Testis (tissue), 2 donors: ENCODE results near the gene GNG5.

Experiments used
- POLR2A ChIP-seq: fragments of 450-650 bp; IDR thresholded peaks from one replicate; pipeline ENCODE4 v1.6.1; 2017; ENCODE audit warnings: antibody characterized with exemption, mild to moderate bottlenecking, moderate library complexity
- TF ChIP-seq, protein P1 (sequence below), 3 experiments: fragments of 450-650 bp in 2 of 3; fragments of 200-600 bp in 1 of 3; sonication (generic) in 1 of 3; IDR thresholded peaks; one replicate each; pipeline ENCODE4 v1.5.1; 2016 to 2019; ENCODE audit warnings: antibody characterized with exemption in 3 of 3, mild to moderate bottlenecking in 2 of 3, moderate library complexity in 1 of 3

- TF ChIP-seq POLR2A: no peak
- TF ChIP-seq, protein P1, sequence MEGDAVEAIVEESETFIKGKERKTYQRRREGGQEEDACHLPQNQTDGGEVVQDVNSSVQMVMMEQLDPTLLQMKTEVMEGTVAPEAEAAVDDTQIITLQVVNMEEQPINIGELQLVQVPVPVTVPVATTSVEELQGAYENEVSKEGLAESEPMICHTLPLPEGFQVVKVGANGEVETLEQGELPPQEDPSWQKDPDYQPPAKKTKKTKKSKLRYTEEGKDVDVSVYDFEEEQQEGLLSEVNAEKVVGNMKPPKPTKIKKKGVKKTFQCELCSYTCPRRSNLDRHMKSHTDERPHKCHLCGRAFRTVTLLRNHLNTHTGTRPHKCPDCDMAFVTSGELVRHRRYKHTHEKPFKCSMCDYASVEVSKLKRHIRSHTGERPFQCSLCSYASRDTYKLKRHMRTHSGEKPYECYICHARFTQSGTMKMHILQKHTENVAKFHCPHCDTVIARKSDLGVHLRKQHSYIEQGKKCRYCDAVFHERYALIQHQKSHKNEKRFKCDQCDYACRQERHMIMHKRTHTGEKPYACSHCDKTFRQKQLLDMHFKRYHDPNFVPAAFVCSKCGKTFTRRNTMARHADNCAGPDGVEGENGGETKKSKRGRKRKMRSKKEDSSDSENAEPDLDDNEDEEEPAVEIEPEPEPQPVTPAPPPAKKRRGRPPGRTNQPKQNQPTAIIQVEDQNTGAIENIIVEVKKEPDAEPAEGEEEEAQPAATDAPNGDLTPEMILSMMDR (IDR thresholded peaks at IDR 0.05): no peak
These were observed 27.2 kb downstream of the GNG5 start, which contains the start of gene RPF1 for GRCh38 chr1:84478876-84479868.
